GM12872 (cell line): Measurements from ENCODE around the gene CPA5.

ENCODE experiments used
- CTCF ChIP-seq: IDR thresholded peaks from 3 replicates; pipeline ENCODE4 v1.5.1; 2011; ENCODE audit warnings: low read depth, mild to moderate bottlenecking, low read length, moderate library complexity; ENCODE audit not compliant: insufficient read depth

The CPA5 gene

GRCh38 chr7:130367836-130368746 is 23.5 kb downstream of the CPA5 start:
- TF ChIP-seq CTCF: no peak

- TF ChIP-seq CTCF: no peak
Measured at GRCh38 chr7:130369110-130369711, 24.6 kb downstream of the CPA5 start.

DNA sequence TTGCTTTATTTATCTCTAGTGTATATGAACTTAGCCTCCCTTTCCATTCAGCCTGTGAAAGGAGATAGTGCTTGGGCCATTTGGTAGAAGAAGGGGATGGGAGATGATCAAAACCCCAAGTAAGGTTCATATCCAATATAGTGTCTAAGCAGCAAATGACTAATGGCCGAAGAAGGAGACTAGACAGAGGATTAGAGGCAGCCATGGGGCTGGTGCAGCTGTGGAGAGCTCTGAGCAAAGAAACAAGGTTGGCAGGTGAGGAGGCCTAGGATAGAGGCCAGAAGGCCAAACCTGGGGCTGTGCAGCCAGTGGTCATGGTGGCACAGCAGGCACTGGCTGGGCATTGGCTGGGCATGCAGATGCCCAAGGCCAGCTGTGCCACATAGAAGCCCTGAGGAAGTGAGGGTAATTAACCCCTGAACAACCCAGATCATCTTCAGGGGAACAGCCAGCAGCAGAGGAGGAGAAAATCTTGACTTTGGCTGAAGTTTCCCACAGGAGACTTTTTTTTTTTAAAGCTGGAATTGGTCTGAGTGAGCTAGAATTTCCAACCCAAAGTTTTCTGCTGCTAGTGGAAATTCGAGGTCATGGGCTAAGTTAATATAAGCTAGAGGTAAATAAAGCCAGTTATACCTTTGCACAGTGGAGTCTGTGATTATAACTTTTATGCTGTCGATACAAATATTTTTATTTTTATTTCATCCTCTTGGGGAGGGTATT is 25.4 kb downstream of the CPA5 start:
- TF ChIP-seq CTCF: no peak

- TF ChIP-seq CTCF: no peak
Measured at GRCh38 chr7:130371046-130371445, 26.4 kb downstream of the CPA5 start.

GRCh38 chr7:130372402-130373165 is 28.0 kb downstream of the CPA5 start:
- TF ChIP-seq CTCF: no peak

DNA sequence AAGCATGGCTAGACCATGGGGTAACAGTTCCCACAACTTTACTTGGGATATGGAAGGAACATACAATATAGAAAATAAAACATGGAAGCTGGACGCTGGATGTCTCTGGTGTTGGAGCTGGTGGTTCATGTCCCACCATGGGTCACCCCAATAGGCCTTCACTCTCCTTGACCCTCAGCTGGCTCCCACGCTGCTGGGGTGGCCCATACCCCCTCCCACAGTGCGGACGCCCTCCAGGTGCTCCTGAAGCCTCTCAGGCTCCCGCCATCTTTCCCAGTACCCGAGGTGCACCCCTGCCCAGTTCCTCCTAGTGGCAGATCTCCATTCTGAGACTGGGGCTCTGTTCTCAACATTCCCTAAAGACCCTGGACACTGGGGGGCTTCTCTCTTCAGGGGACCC is 29.9 kb downstream of the CPA5 start:
- TF ChIP-seq CTCF: no peak
